ENCODE results near the gene HEMK1.

DNA sequence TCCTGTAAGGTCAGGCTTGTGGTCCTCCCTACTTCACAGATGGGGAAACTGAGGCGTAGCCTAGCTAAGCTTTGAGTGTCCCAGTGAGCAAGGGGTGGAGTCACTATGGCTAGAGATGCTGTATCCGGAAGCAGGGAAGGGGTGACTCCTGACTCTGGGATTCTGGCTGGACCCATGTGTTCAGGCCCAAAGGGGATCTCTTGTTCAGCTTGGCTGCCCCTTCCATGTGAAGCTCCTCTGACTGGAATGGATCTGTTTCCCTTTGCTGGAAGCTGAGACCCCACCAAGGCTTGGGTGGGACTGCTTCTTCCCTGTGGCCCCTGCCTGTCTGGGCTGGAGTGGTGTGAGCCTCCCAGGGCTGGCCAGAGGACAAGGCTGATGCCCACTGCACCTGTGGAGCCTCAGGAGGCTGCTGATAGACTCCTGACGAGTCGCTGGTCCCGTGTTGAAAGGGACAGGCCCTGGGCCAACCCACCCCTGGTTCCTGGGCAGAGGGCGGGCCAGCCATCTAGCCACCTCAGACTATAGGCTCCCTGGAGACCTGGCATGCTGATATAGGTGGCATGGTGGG lies 48.7 kb downstream of the HEMK1 start:
- TF ChIP-seq CTCF (conservative IDR thresholded peaks at IDR 0.05) = no peak
- no peak for TF ChIP-seq ZFX (IDR thresholded peaks at IDR 0.05)
